Central memory CD4-positive, alpha-beta T cell (primary cell): ENCODE measurements around the gene RCBTB1.

ENCODE experiments used
- DNase-seq: peaks from one replicate; pipeline ENCODE4 v3.0.0; 2022

Gene RCBTB1

DNA sequence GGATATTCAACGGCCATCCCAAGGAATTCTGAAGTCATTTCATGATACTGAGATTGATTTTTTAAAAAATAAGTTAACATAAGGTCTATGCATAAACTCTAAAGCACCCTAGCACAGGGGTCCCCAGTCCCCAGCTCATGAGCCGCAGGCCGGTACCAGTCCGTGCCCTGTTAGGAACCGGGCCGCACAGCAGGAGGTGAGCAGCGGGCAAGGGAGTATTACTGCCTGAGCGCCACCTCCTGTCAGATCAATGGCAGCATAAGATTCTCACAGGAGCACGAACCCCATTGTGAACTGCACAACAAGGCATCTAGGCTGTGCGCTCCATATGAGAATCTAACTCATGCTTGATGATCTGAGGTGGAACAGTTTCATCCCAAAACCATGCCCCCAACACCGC is 31.0 kb downstream of the RCBTB1 start:
- no peak for DNase-seq

DNA sequence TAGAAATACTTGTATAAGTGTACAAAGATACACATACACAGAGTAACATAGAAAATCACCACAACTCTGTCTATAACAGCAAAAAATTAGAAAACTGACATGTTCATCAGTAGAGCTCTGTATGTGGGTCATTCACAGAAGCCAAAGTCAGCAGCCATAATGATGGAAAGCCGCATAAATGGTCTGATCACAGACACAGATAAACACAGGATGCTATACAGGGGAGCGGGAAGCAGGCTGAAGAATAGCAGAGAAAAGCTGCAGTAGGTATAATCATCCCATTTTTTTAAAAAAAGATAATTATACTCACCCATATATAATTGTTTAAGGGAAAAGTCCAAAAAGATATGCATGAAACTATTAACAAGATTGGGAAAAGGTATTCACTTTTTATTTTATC is 31.5 kb downstream of the RCBTB1 start:
- DNase-seq = no peak

DNA sequence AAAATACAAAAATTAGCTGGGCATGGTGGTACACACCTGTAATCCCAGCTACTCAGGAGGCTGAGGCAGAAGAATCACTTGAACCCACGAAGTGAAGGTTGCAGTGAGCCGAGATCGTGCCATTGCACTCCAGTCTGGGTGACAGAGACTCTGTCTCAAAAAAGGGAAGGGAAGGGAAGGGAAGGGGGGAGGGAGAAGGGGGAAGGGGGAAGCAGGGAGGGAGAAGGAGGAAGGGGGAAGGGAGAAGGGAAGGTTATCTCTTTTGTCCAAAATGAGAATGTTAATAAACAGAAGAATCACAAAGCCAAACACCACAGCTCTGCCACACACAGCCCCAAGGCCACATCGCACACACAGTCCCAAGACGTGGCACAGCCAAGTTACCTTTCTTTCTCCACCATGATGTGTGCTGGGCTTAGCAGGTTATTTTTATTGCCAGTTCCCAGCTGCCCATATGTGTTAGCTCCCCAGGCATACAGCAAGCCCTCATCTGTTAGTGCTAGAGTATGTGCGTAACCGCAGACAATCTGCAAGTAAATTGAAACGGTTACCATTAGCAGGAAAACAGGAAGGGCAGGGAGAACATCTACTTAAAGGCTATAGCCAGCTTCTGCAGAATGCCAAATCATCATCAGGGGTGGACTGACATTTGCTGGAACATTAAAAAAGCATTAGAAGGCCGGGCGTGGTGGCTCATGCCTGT is 34.3 kb downstream of the RCBTB1 start:
- no peak for DNase-seq

DNA sequence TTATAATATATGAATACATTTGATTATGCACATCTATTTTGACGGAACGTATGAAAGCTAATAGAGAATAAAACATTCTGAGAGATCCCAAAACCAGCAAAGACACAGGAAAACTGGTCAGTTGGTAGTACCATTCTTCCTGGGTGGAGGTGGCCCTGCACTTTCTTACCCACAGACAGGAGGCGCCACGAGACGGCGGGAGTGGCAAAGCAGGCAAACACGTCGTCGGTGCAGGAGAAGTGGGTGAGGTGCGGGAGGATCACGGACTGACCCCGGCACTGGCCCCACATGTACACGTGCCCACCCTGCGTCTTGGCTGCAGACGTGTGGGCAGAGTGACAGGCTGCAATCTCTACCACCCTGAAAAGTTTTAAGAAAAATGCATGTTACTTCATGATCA is 36.1 kb downstream of the RCBTB1 start:
- DNase-seq = no peak

DNA sequence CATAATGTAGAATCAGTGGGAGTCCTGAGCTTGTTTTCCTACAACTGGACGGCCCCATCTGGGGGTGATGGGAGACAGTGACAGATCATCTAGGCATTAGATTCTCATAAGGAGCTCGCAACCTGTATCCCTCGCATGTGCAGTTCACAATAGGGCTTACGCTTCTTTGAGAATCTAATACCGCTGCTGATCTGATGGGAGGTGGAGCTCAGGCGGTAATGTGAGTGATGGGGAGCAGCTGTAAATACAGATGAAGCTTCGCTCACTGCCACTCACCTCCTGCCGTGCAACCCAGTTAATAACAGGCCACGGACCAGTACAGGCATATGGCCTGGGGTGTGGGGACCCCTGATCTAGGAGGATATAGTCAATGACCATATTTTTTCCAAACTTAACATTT is 38.8 kb downstream of the RCBTB1 start:
- no peak for DNase-seq

- DNase-seq = no peak
Observed at GRCh38 chr13:49545661-49546060, 39.7 kb downstream of the RCBTB1 start.

DNA sequence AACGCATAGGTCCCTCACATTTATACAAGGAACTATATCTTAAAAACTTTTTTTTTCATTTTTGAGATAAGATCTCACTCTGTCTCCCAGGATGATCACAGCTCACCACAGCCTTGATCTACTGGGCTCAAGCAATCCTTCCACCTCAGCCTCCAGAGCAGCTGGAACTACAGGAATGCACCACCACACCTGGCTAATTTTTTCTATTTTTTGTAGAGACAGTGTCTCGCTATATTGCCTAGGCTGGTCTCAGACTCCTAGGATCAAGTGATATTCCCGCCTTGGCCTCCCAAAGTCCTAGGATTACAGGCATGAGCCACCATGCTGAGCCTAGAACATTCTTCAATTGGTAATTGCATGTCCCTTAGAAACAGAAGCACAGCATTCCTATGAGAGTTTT is 41.7 kb downstream of the RCBTB1 start:
- DNase-seq = no peak

DNA sequence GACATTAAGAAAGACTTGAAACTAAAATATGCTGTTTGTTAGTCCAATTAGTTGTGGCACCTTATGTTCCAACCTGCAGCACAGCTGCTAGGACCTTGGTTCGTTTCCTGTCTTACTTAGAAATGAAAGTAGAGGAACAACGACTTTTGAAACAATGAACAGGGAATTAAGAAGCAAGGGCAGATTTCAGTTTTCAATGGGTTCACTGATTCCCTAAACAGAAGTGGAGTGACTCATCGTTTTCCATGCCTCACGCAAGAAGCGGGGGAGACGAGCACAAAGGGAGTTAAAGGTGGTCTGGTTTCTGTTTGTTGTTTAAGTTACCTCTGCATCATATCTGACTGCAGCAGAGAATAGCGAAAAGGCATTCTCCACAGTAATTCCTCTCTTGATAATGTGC is 44.8 kb downstream of the RCBTB1 start:
- peak; percentile 18 for DNase-seq

DNA sequence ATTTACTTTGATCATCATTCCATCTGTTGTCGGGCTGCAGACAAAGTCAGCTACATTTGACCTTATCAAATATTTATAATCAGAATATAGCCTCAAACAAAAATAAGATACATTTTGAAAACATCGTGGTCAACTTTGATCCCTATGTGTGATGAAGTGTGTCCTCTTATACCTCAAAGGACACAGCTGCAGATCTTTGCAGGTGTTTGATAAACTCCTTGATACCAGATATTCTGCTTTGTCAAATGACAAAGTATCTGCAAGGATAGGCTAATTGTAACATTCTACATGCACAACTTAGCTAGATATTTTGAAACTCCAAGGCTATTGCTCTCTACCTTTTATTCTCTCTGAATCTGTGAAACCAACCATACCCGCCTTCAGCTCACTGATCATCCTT is 45.6 kb downstream of the RCBTB1 start:
- DNase-seq = no peak

DNA sequence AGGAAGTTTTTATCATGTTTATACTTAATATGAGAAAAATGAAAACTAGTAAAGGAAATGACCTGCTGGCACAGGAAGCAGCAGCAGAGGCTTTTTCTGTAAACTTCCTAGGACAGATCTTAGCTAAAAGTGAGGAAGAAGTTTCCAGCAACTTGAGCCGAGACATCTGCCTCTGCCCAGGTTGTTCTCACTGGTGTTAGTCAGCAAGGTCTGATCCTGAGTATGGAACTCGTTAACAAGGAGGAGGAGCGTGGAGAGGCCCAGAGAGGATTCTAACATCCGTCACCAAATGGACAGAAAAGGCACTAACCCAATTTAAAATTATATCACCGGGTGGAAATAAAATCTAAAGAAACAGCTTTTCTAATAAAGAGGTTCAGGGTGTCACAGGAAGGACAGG is 46.0 kb downstream of the RCBTB1 start:
- DNase-seq = no peak

GRCh38 chr13:49538404-49538803 is 47.0 kb downstream of the RCBTB1 start:
- DNase-seq = no peak

DNA sequence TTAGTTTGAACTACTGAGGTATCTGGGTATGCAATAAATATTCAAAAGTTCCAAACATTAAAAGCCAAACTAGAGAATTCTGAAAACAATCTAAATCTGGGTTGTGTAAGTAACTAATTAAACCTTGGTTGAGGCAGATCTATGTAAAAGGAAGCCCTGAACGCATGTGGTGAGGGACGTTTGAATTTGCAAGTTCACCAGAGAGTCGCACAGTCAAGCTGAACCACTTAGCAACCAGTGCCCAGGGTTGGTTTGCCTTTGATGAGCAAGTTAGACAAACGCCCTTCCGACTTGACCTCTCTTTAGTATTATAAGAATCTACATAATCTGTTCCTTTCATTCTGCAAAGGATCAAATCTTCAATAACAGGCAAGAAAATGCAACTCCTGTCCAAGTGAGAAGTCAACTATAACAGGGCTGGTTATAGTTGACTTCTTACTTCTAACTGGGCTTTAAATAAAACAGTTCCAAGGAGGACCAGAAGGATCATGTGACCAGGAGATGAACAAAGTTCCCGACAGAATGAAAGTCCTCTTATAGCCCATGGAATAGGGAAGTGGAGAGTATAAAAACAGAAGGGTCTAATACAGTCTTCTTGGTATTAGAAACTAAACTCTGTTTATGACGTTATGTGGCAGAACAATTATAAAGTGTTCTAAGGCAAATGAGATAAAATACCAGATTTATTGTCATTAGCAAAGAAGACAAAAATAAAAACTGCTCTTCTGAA is 49.0 kb downstream of the RCBTB1 start:
- DNase-seq = no peak

DNA sequence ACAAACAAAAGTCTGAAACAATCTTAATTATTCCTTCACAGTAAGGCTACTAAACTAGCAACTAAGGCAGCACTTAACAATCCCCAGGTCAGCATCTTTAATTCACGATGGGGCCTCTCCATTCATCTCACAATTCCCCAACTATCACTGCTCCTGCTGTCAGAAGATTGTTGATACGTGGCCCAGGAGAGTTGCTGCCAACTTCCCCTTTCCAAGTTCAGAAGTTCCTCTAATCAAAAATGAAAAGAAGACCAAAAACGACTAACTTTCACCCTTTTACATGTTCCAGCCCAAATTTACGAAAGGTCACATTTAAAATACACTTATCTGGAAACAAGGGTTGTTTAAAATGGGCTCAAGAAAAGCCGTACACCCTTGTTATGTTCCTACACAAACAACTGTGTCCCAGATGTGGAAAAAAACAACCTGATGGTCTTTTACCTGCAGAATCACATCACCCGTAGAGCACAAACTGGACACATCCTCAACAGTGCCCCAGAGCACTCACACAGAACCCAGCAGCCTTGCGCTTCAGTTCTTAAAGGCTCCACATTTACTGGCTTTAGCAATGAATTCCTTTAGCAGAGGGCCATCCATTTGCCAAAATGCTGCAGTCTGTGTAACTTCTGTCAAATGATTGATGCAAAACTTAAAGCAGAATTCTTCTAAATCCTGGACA is 51.6 kb downstream of the RCBTB1 start:
- DNase-seq = no peak

DNA sequence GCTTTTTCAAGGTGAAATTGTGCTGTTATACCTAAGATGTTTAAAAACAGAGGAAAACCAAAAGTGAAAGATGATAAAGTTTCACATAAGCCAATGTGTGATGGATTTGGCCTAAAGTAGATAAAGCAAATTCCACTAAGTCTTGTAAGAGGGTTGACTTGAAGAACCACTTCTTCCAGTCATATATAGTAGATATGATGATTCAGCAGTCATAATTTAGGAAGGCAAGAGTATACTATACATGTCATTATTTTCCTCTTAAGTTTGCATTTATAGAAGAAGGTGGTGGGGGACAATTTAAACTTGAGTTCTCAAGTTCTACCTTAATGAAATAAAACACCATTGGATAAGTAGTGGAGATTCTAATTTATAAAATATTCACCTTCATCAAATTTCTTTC is 52.3 kb downstream of the RCBTB1 start:
- DNase-seq = no peak

GRCh38 chr13:49532593-49532992 is 52.8 kb downstream of the RCBTB1 start:
- no peak for DNase-seq

- DNase-seq = no peak
Observed at GRCh38 chr13:49530457-49530856, 54.9 kb downstream of the RCBTB1 start.

- DNase-seq = no peak
Observed at GRCh38 chr13:49528161-49528560, 57.2 kb downstream of the RCBTB1 start.

GRCh38 chr13:49527123-49527522 is 58.2 kb downstream of the RCBTB1 start:
- no peak for DNase-seq

- DNase-seq = no peak
Observed at GRCh38 chr13:49524740-49525501, 60.4 kb downstream of the RCBTB1 start.

GRCh38 chr13:49521224-49521623 is 64.1 kb downstream of the RCBTB1 start:
- DNase-seq = no peak

- DNase-seq = no peak
Observed at GRCh38 chr13:49517461-49517860, 67.9 kb downstream of the RCBTB1 start.

- DNase-seq = no peak
Observed at GRCh38 chr13:49516467-49516866, 68.9 kb downstream of the RCBTB1 start.

- DNase-seq = no peak
Observed at GRCh38 chr13:49512578-49512977, 72.8 kb downstream of the RCBTB1 start.
